Body of pancreas (tissue), 4 donors: Measurements from ENCODE around the gene MAGI1. TPM values are rescaled to one million over a fixed set of nuclear protein-coding genes. Genes with fewer than 3 reads are reported as not detected.
A peak's percentile ranks its signal among the peaks of the same experiment; 100 is the strongest.
"Not testable (repeated sequence)": the region's sequence is repeated elsewhere in the genome, so short reads cannot be mapped to it uniquely, and the experiment has no call there.

Source experiments
- ATAC-seq: fragments of 150-250 bp; one replicate; pipeline ENCODE4 v1.9.1; 2016
- DNase-seq, 4 donors: peaks; one replicate each; pipeline ENCODE4 v3.0.0-alpha.2; 2019
- H3K27ac ChIP-seq, 4 donors: fragments of 200-600 bp; sonication (generic); 1 replicate in 3 of 4; 2 replicates in 1 of 4; pipeline versions ENCODE4 v1.5.1 to v1.6.1; 2016 to 2019; ENCODE audit warnings: mild to moderate bottlenecking in 1 of 4, mixed read lengths in 1 of 4, moderate library complexity in 1 of 4
- H3K27me3 ChIP-seq, 2 donors: fragments of 200-600 bp; sonication (generic); one replicate each; pipeline ENCODE4 v1.6.0; 2016; ENCODE audit warnings: mild to moderate bottlenecking in 1 of 2
- H3K36me3 ChIP-seq, 2 donors: fragments of 200-600 bp; sonication (generic); replicated peaks in 1 of 2; 2 replicates each; pipeline ENCODE4 v1.5.1; 2016; ENCODE audit warnings: low read depth in 2 of 2; ENCODE audit not compliant: insufficient read depth in 1 of 2
- H3K4me1 ChIP-seq: fragments of 200-600 bp; sonication (generic); one replicate; pipeline ENCODE4 v1.6.0; 2016
- H3K4me3 ChIP-seq, 2 donors: fragments of 200-600 bp; sonication (generic); 1 replicate in 1 of 2; 2 replicates in 1 of 2; pipeline ENCODE4 v1.5.1; 2016 to 2019
- H3K9me3 ChIP-seq, 3 donors: fragments of 200-600 bp; sonication (generic); 1 replicate in 2 of 3; 2 replicates in 1 of 3; pipeline ENCODE4 v1.5.1; 2016
- CTCF ChIP-seq, 7 experiments: fragments of 450-650 bp in 4 of 7; fragments of 200-600 bp in 3 of 7; sonication (generic) in 3 of 7; IDR thresholded peaks; one replicate each; pipeline ENCODE4 v1.5.1; 2016 to 2019; ENCODE audit warnings: antibody characterized with exemption in 7 of 7
- POLR2A ChIP-seq, 3 donors: fragments of 450-650 bp; IDR thresholded peaks; one replicate each; pipeline ENCODE4 v1.6.1; 2016; ENCODE audit warnings: antibody characterized with exemption in 3 of 3, mild to moderate bottlenecking in 2 of 3
- WGBS, 2 donors: methylation state at CpG; one replicate each; pipeline ENCODE4 v1.1.5; 2017; 5-methylcytosine and 5-hydroxymethylcytosine counted together
- intact Hi-C: fragments of 100-400 bp; cut with DNase I; formaldehyde crosslinking; loops from one replicate; pipeline ENCODE4 v1.15.1; 2023
- total RNA-seq, 2 donors: library from RNA; depleted of rRNA; stranded (reverse); fragments of >200 nt; gene quantifications; one replicate each; pipeline ENCODE4 v1.1.0, GENCODE V29; 2016

Gene MAGI1
- total RNA-seq, 2 donors from 2014 or later, result 44.2 to 63.6 TPM

DNA sequence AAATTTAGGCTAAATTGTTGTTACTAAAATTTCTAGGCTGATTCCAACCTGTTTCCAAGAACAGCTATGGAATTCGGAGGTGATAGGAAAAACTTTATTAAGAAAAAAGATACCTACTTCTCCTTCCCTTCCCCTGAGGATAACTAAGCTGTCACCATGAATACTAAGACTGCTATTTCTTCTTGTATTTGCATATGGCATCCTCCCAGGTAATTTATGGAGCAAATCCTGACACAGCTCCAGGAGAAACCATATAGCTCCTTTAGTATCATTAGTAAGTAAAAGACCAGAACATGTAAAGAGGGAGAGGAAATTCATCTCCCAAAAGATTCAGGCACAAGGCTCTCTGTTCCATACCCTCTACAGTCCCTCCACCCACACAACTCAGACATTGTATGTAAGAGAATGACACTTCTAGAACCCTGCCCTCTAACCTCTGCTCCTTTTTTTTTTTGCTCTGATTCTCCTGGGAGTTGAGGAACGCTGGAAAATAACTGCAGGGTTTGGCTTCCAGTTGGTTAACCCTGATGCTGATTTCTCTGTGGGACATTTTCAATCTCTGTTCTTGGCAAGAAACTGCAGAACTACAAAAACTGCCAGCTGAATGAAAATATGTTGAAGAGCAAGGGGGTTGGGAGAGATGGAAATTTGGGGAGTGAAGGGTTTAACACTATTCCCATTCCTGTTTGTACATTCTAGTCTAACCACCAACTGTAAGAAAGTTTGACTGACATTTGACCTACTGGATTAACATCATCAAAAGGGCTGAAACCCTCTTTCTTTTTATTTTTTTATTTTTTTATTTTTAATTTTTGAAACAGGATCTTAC lies 14.2 kb upstream of the MAGI1 start:
- WGBS, 2 donors, result 51 to 62% methylated on average over 2 of the region's 2 CpGs
- no peak for DNase-seq
- intact Hi-C loops, result no loop called here
- Histone ChIP-seq H3K27ac (peak overlapping the region in 3 of 4 donors; percentile 46 to 63 (median 50)), H3K4me1 (peaks cover 13% of the 10 kb centered on the region), H3K27me3 (no peaks in the 10 kb centered on the region), H3K36me3 (no peaks in the 10 kb centered on the region), H3K4me3 (no peak overlapping the region), H3K9me3 (no peaks in the 10 kb centered on the region)
- no peak for TF ChIP-seq POLR2A (IDR thresholded peaks at IDR 0.05)
- TF ChIP-seq CTCF (IDR thresholded peaks at IDR 0.05), result no peak
- ATAC-seq, result peak; percentile 8

DNA sequence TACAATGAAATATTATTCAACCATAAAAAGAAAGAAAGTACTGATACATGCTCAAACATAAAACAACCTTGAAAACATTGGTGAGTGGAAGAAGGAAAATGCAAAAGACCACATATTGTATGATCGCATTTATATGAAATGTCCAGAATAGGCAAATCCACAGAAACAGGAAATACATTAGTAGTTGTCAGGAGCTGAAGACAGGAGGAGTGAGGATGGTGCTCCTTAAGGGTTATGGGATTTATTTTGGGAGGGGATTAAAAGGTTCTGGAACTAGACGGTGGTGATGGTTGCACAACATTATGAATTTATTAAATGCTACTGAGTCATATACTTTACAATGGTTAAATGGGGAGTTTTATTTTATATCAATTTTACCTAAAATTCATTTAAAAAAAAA lies 12.1 kb upstream of the MAGI1 start:
- Histone ChIP-seq H3K36me3 (no peaks in the 10 kb centered on the region), H3K27me3 (no peaks in the 10 kb centered on the region), H3K4me1 (peaks cover 21% of the 10 kb centered on the region), H3K4me3 (no peak overlapping the region), H3K27ac (no peak overlapping the region), H3K9me3 (no peaks in the 10 kb centered on the region)
- 87 to 94% methylated on average over 2 of the region's 2 CpGs for WGBS, 2 donors
- intact Hi-C loops, result no loop called here
- ATAC-seq (no peak), DNase-seq (no peak)
- TF ChIP-seq CTCF (IDR thresholded peaks at IDR 0.05), result no peak
- TF ChIP-seq POLR2A (IDR thresholded peaks at IDR 0.05), result no peak

GRCh38 chr3:66048051-66048395 lies 9.3 kb upstream of the MAGI1 start:
- H3K27me3 ChIP-seq, result no peaks in the 10 kb centered on the region
- no peaks in the 10 kb centered on the region for H3K9me3 ChIP-seq
- H3K4me3 ChIP-seq, result no peak overlapping the region
- ATAC-seq (peak; percentile 62), DNase-seq (no peak)
- H3K27ac ChIP-seq, result peak overlapping the region in 2 of 4 donors; percentile 15 to 56
- intact Hi-C loops, result no loop called here
- H3K36me3 ChIP-seq, result no peaks in the 10 kb centered on the region
- peaks cover 12% of the 10 kb centered on the region for H3K4me1 ChIP-seq
- TF ChIP-seq CTCF (IDR thresholded peaks at IDR 0.05), result no peak
- no peak for TF ChIP-seq POLR2A (IDR thresholded peaks at IDR 0.05)

DNA sequence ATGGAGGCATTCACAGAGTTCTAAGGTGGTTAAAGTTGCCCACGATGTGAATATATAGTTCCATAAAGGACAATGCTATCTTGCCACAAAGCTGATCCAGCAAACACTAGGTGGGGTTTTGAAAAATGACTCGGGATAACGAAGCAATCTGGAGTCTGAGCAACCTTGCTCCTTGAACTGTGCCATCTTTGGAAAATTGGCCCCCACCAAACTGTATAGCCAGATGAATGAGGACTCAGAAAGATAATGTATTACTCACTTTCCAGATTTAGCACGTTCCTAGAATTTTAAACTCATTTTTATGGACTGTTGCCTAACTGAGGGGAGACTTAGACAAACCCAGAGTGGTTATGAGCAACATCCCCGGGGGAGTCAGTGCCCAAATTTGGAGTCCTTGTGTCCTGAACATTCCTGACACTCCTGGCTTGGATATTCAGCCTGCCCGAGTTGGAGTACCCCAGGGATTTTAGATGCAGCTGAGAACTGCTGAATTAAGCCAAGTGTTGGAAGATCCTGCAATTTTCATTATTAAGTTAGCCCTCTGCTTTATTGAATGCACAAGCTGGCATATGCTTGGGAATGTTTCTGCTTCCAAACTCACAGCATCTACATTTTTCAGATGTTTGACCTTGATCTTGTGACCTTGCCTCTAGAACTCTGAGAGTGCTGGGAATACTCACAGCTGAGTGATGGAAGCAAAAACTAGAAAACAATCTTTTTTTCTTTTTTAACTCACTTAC lies 8.8 kb upstream of the MAGI1 start:
- Histone ChIP-seq H3K4me3 (no peak overlapping the region), H3K27me3 (no peaks in the 10 kb centered on the region), H3K27ac (peak overlapping the region in 3 of 4 donors; percentile 1 to 56 (median 15)), H3K4me1 (peaks cover 12% of the 10 kb centered on the region), H3K36me3 (no peaks in the 10 kb centered on the region), H3K9me3 (no peaks in the 10 kb centered on the region)
- ATAC-seq (peak; percentile 59), DNase-seq (peak in 1 of 4 donors; percentile 45)
- no peak for TF ChIP-seq CTCF (IDR thresholded peaks at IDR 0.05)
- TF ChIP-seq POLR2A (IDR thresholded peaks at IDR 0.05), result no peak
- 19 to 23% methylated on average over 6 of the region's 6 CpGs for WGBS, 2 donors
- intact Hi-C loops, result no loop called here

DNA sequence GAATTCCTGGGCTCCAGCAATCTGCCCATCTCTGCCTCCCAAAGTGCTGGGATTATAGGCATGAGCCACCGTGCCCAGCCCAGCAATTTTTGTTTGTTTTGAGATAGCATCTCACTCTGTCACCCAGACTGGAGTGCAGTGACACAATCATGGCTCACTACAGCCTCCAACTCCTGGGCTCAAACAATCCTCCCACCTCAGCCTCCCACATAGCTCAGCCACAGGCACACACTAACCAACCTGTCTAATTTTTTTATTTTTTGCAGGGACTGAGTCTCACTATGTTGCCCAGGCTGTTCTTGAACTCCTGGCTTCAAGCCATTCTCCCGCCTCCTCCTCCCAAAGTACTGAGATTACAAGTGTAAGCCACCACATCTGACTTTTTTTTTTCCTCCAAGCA lies 7.6 kb upstream of the MAGI1 start:
- H3K27ac ChIP-seq, ATAC-seq, H3K27me3 ChIP-seq, DNase-seq, H3K36me3 ChIP-seq, H3K4me3 ChIP-seq, H3K9me3 ChIP-seq, intact Hi-C loops: not testable (repeated sequence)
- peaks cover 12% of the 10 kb centered on the region for H3K4me1 ChIP-seq
- WGBS, 2 donors, result 60 to 69% methylated on average over 2 of the region's 2 CpGs
